GM18505 (cell line): ENCODE results near the gene CELF5.
A peak's percentile ranks its signal among the peaks of the same experiment; 100 is the strongest.

ENCODE experiments used
- ATAC-seq: cut with Tn5 transposase; IDR thresholded peaks from one replicate; pipeline ENCODE4 v1.9.1; 2021; ENCODE audit not compliant: unreplicated experiment
- POLR2A ChIP-seq: IDR thresholded peaks from 4 replicates; pipeline ENCODE4 v1.6.1; 2011; ENCODE audit warnings: borderline replicate concordance; ENCODE audit not compliant: insufficient read depth, insufficient read length; ENCODE audit errors: extremely low read depth

Gene CELF5

GRCh38 chr19:3224346-3225168 lies at the start of gene CELF5:
Gene CELF5, plus strand, starts transcription at chr19:3224661. Its CDS starts 79 bp downstream, at chr19:3224740.
- no peak for TF ChIP-seq POLR2A
- ATAC-seq, result no peak

- peak; percentile 31 for TF ChIP-seq POLR2A
- no peak for ATAC-seq
Measured at GRCh38 chr19:3175781-3176714, 48.4 kb upstream of the CELF5 start.

GRCh38 chr19:3176715-3177501 lies 47.6 kb upstream of the CELF5 start:
- ATAC-seq, result no peak
- peak; percentile 38 for TF ChIP-seq POLR2A

DNA sequence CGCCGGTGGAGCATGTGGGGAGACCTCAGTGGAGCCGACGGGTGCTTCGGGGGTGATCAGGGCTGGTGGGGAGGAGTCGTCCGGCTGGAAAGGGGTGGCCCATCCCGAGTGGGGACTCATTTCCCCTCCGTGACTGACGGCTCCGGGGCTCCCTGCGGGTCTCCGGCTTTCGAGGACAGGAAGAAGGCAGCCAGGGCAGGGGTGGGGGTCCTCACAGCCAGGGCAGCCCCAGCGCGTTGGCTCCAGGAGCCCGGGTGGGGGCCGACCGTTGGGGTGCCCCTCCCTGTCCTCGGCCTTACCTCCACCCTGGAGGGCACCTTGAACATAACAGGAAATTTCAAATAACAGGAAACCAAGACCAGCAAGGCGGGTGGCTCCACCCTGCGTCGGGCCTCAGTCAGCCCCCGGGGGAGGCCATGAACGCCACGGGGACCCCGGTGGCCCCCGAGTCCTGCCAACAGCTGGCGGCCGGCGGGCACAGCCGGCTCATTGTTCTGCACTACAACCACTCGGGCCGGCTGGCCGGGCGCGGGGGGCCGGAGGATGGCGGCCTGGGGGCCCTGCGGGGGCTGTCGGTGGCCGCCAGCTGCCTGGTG lies 46.0 kb upstream of the CELF5 start, which contains the start of gene S1PR4:
S1PR4 (plus strand) TSS at position 393 of the 596 bp plus-strand sequence; CDS start at position 417, 24 bp downstream.
- ATAC-seq, result no peak
- TF ChIP-seq POLR2A, result peak; percentile 86

DNA sequence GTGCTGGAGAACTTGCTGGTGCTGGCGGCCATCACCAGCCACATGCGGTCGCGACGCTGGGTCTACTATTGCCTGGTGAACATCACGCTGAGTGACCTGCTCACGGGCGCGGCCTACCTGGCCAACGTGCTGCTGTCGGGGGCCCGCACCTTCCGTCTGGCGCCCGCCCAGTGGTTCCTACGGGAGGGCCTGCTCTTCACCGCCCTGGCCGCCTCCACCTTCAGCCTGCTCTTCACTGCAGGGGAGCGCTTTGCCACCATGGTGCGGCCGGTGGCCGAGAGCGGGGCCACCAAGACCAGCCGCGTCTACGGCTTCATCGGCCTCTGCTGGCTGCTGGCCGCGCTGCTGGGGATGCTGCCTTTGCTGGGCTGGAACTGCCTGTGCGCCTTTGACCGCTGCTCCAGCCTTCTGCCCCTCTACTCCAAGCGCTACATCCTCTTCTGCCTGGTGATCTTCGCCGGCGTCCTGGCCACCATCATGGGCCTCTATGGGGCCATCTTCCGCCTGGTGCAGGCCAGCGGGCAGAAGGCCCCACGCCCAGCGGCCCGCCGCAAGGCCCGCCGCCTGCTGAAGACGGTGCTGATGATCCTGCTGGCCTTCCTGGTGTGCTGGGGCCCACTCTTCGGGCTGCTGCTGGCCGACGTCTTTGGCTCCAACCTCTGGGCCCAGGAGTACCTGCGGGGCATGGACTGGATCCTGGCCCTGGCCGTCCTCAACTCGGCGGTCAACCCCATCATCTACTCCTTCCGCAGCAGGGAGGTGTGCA lies 45.3 kb upstream of the CELF5 start:
- ATAC-seq, result no peak

GRCh38 chr19:3179739-3180293 lies 44.6 kb upstream of the CELF5 start:
- TF ChIP-seq POLR2A, result no peak
- ATAC-seq, result no peak

More for the DNA sequence above, 45.3 kb upstream of the CELF5 start:
- TF ChIP-seq POLR2A, result peak; percentile 54

DNA sequence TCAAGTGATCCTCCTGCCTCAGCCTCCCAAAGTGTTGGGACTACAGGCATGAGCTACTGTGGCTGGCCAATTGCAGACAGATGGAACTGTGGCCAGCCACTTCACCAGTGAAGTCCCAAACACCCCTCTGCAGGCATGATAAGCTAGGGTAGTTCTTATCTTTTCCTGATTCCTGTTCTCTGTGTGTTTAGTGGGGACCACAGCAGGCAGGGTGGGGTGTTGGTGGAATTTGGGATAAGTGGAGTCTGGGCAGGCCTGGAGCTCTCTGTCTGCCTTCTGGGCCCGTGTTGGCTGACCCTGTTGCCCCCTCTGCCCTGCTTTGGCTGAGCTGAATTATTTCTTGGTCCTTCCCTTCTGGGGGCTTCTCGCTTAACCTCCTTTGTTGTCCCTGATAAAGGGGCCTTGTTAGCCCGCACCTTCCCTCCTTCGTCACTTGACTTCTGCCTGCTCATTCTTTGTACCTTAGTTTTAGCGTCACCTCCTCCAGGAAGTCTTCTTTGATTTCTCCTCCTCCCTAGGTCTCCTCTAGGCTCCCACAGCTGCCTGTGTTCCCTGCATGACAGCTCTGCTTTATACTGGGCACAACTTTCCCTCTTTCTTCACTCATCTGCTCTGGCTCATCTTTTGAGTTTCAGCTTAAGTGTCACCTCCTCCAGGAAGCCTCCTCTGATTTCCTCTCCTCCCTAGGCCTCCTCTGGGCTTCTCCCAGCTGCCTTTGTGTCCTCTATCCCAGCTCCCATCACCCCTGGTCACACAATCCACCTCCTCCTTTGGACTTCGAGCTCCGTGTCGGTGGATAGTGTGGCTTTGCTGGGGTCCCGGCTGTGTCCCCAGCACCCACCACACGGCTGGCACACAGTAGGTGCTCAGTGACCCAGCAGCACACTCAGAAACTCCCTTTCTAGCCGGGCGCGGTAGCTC lies 40.5 kb upstream of the CELF5 start:
- ATAC-seq, result no peak
- no peak for TF ChIP-seq POLR2A

DNA sequence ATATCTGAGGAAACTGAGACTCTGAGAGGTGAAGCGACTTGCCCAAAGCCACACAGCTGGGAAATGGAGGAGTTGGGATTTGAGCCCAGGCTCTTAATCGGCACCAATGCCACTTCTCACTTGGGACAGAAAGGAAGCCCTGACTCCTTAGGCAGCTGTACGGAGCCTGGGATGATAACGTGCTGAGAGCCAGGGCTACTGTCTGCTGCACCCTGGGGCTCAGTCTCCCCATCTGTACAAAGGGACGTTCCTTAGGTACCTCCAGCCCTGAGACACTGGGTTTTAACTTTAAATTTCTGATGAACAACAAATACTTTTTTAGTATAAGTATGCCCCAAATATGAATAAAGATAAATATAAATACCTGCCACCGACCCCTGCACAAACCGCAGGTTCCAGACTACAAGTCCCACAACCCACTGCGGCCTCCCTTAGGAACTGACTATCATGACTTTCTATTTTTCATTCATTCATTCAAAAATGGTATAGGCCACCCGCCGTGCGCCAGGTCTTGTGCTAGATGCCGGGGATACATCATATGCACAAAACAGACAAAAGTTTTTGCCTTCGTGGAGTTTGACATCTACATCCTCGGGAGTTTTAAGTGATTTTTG lies 39.5 kb upstream of the CELF5 start:
- no peak for TF ChIP-seq POLR2A
- no peak for ATAC-seq

GRCh38 chr19:3185461-3186159 lies 38.9 kb upstream of the CELF5 start, which contains the start of gene NCLN:
Gene NCLN, plus strand, starts transcription at chr19:3185930. Its CDS starts 101 bp downstream, at chr19:3186031.
- TF ChIP-seq POLR2A, result peak; percentile 60
- ATAC-seq, result peak; percentile 72
